Measurements from ENCODE around the gene DCTN3.

Gene DCTN3

DNA sequence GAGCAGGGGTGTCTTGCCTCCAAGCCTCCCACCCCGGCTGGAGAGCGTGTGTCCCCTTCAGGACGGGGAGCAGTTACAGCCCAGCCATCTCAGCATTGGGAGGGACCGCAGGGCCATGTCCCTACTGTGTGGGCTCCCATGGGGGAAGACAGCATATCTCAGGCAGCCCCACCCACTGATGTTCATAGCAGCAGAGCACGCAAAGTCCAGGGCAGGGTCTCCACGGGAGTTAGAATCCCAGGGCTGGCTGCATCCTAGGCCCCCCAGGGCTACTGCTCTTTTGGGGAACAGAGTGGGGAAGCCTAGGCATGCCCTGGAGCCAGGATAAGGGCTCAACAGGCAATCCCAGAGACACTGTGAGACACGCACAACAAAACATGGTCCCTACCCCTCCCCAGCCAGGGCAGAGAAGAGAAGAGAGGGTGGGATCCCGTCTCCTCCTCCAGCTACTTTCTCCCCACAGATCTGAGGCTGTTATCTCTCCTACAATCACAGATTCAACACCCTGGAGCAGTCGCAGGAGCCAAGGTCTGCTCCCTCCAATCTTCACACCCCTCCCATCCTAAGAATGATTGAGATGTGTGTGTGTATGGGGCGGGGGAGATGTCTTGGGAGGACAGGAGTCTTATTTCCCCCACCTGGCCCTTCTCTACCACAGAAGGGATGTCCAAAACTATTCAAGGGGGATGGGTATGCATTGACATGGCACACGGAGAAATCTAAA lies 34.2 kb downstream of the DCTN3 start:
- in situ Hi-C loops (cut with MboI; ENCODE audit: low pct_unique_long_range_greater_than_20kb, low sequenced_read_pairs, unreplicated experiment): loop anchor here (25.0 kb wide), 1 partner anchor 149 kb away; no protein-coding TSS in a partner anchor
- DNase-seq (ENCODE audit: low spot score): no peak
- TF ChIP-seq, protein P1, sequence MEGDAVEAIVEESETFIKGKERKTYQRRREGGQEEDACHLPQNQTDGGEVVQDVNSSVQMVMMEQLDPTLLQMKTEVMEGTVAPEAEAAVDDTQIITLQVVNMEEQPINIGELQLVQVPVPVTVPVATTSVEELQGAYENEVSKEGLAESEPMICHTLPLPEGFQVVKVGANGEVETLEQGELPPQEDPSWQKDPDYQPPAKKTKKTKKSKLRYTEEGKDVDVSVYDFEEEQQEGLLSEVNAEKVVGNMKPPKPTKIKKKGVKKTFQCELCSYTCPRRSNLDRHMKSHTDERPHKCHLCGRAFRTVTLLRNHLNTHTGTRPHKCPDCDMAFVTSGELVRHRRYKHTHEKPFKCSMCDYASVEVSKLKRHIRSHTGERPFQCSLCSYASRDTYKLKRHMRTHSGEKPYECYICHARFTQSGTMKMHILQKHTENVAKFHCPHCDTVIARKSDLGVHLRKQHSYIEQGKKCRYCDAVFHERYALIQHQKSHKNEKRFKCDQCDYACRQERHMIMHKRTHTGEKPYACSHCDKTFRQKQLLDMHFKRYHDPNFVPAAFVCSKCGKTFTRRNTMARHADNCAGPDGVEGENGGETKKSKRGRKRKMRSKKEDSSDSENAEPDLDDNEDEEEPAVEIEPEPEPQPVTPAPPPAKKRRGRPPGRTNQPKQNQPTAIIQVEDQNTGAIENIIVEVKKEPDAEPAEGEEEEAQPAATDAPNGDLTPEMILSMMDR (IDR thresholded peaks at IDR 0.05; ENCODE audit: extremely low read depth, insufficient read depth, missing control alignments): no peak

DNA sequence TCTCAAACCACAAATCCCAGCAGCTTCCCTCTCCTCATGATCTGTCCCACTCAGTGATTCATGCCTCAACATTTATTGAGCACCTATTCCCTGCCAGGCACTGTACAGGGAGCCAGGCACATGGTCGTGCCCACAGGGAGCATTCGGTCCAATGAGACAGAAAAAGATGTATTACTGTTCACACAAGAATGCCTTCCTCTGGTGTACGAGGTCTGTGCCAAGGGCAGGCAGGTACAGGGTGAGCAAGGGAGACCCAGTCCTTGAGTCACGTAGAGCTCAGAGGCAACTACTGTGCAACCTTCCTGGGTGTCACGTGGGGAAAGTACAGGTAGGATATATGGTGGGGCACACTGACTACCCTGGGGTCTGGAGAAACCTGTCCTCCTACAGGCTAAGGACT lies 35.3 kb downstream of the DCTN3 start:
- in situ Hi-C loops (cut with MboI; ENCODE audit: low pct_unique_long_range_greater_than_20kb, low sequenced_read_pairs, unreplicated experiment): loop anchor here (25.0 kb wide), 1 partner anchor 148 kb away; no protein-coding TSS in a partner anchor
- TF ChIP-seq, protein P1 (IDR thresholded peaks at IDR 0.05; ENCODE audit: extremely low read depth, insufficient read depth, missing control alignments): no peak
- no peak for DNase-seq (ENCODE audit: low spot score)

DNA sequence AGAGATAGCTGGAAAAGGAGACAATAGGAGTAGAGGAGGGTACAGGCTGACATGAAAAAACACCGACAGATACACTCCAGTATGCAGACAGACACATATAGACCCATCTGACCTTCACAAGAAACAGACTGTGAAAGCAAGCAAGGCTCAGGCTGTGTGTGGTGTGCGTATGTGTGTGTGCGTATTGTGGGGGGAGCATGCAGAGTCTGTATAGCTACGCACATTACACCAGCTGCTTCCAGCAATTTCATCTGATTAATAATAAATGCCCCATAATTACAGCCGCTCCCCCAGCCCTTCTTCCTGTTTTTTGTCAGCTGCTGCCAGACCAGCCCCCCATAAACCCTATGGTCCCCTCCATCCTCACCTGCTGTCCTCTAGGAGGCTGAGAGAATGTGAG lies 37.5 kb downstream of the DCTN3 start:
- in situ Hi-C loops (cut with MboI; ENCODE audit: low pct_unique_long_range_greater_than_20kb, low sequenced_read_pairs, unreplicated experiment): loop anchor here (25.0 kb wide), 1 partner anchor 145 kb away; no protein-coding TSS in a partner anchor
- TF ChIP-seq, protein P1 (IDR thresholded peaks at IDR 0.05; ENCODE audit: extremely low read depth, insufficient read depth, missing control alignments): no peak
- DNase-seq (ENCODE audit: low spot score): no peak

DNA sequence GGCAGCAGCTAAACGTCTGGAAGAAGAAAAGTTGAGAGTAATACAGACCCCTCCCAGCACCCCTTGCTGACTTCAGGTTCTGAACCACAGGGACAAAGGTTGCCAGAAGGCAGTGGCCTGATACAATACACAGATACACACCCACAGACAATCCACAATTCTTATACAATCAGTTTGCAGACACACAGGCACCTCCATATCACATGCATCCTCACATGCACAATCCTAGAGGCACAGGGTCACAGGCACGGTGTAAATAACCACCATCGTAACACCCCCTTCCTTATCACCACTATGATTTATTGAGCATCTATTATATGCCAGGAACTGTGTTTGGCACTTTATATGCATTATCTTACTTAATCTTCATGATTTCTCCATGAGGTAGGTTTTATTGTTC lies 39.0 kb downstream of the DCTN3 start:
- DNase-seq (ENCODE audit: low spot score): no peak
- in situ Hi-C loops (cut with MboI; ENCODE audit: low pct_unique_long_range_greater_than_20kb, low sequenced_read_pairs, unreplicated experiment): loop anchor here (25.0 kb wide), 1 partner anchor 144 kb away; no protein-coding TSS in a partner anchor
- TF ChIP-seq, protein P1 (IDR thresholded peaks at IDR 0.05; ENCODE audit: extremely low read depth, insufficient read depth, missing control alignments): no peak

DNA sequence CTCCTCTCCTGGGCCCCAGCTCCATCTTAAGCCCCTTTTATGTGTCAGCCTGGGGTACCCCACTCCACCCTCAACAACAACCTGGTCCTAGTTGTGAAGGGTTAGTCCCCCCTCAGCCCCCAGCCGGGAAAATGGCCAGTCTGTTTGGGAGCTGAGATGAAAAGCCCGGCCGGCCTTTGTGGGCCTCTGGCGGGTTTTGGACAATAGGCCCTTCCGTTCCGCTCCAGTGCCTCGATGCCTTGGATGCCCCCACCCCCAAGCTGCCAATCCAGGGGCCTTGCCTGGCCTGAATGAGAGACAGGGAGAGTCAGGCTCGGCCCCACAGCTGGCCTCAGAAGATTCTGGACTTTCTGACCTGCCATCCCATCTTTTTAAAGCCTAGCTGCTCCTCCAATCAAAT lies 39.9 kb downstream of the DCTN3 start:
- in situ Hi-C loops (cut with MboI; ENCODE audit: low pct_unique_long_range_greater_than_20kb, low sequenced_read_pairs, unreplicated experiment): loop anchor here (25.0 kb wide), 1 partner anchor 143 kb away; no protein-coding TSS in a partner anchor
- DNase-seq (ENCODE audit: low spot score): no peak
- TF ChIP-seq, protein P1 (IDR thresholded peaks at IDR 0.05; ENCODE audit: extremely low read depth, insufficient read depth, missing control alignments): no peak

DNA sequence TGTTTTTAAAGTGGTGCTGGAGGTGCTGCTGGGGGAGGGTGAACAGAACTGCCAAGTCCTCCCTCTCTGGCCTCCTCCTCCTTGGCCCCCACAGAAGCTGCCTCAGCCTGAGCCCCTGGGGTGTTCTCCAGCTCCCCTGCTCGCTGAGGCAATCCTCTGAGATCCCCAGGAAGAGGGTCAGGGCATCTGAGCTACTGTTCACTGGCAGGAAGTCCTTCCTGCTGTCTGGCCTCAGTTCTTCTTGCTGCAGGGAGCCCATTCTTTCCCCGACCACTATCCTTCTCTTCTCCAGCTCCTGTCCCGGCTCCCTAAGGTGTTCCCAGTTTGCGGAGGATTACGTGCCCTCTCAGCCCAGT lies 40.5 kb downstream of the DCTN3 start:
- in situ Hi-C loops (cut with MboI; ENCODE audit: low pct_unique_long_range_greater_than_20kb, low sequenced_read_pairs, unreplicated experiment): loop anchor here (25.0 kb wide), 1 partner anchor 142 kb away; no protein-coding TSS in a partner anchor
- DNase-seq (ENCODE audit: low spot score): no peak
- TF ChIP-seq, protein P1 (IDR thresholded peaks at IDR 0.05; ENCODE audit: extremely low read depth, insufficient read depth, missing control alignments): no peak
